Adrenal gland (tissue), 5 donors: ENCODE results near the gene CEP152.

Experiments used
- POLR2A ChIP-seq, 2 donors: fragments of 450-650 bp; IDR thresholded peaks; one replicate each; pipeline ENCODE4 v1.6.1; 2017; ENCODE audit warnings: antibody characterized with exemption in 2 of 2, mild to moderate bottlenecking in 2 of 2, moderate library complexity in 1 of 2
- TF ChIP-seq, protein P1 (sequence below), 6 experiments: fragments of 450-650 bp in 4 of 6; fragments of 200-600 bp in 2 of 6; sonication (generic) in 1 of 6; IDR thresholded peaks; 1 replicate in 5 of 6; 2 replicates in 1 of 6; pipeline versions ENCODE4 v1.5.1 to v1.8.0; 2016 to 2021; ENCODE audit warnings: antibody characterized with exemption in 6 of 6, mild to moderate bottlenecking in 2 of 6, moderate library complexity in 1 of 6
- donor health status: DM: no; HTN: no; CAD: no.

DNA sequence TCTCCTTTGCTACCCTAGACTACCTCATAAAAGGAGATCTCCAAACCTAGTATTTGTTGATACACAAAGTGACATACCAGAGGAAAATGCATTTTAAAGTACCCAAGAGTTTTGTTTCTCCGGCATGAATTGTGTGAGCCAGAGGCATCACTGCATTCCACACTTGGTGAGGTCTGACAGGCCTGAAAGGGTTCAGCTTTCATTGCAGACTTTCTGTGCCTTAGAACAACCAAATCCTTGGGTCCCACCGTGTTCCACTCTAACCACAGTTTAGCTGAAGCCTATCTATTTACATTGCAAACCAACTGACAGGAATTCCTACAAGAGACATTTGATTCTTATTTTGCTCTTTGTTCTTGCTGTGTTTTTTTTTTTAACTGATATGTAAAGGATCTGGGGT lies 46.1 kb upstream of the CEP152 start:
- TF ChIP-seq, protein P1, sequence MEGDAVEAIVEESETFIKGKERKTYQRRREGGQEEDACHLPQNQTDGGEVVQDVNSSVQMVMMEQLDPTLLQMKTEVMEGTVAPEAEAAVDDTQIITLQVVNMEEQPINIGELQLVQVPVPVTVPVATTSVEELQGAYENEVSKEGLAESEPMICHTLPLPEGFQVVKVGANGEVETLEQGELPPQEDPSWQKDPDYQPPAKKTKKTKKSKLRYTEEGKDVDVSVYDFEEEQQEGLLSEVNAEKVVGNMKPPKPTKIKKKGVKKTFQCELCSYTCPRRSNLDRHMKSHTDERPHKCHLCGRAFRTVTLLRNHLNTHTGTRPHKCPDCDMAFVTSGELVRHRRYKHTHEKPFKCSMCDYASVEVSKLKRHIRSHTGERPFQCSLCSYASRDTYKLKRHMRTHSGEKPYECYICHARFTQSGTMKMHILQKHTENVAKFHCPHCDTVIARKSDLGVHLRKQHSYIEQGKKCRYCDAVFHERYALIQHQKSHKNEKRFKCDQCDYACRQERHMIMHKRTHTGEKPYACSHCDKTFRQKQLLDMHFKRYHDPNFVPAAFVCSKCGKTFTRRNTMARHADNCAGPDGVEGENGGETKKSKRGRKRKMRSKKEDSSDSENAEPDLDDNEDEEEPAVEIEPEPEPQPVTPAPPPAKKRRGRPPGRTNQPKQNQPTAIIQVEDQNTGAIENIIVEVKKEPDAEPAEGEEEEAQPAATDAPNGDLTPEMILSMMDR (IDR thresholded peaks at IDR 0.05) = no peak
- TF ChIP-seq POLR2A (IDR thresholded peaks at IDR 0.05) = no peak
